ENCODE data around the gene DBNDD2. TPM values are rescaled to one million over a fixed set of nuclear protein-coding genes. Genes with fewer than 3 reads are reported as not detected.

The DBNDD2 gene
- total RNA-seq, 2 experiments from 2014 or later = 13.8 to 15.5 TPM

DNA sequence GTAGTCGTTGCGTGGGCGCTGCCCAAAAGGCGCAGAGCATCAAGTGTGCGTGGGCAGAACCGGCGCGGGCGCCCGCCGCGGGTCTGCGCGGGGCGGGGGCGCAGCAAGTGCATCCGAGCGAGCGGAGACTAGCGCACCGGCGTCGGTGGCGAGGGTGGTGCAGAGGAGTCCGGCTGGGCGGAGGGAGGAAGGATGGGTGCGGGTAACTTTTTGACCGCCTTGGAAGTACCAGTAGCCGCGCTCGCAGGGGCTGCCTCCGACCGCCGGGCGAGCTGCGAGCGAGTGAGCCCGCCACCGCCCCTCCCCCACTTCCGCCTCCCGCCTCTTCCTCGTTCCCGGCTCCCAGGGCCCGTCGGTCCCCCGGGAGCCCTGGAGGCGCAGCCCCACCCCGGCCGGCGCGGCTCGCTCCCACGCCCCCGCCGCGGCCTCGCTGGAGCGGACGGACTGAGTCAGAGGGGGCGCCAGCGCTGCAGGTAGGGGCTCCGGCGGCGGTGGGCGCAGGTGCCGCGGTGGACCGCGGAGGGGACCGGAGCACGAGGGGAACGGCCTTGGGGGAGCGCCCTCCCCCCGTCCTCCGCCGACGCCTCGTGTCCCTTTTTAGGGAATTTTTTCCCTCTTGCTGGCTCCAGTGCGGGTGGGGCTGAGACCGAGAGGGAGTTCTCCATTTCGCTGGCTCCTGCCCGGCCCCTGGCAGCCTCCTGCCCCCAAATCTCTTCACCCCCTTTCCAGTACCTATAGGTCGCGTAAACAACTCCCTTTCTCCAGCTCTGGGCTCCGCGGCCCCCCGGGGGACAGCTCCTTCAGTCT, 1.6 kb upstream of the DBNDD2 start:
- ChIA-PET CTCF (interaction anchor here (0.6 to 3.4 kb wide), 8 partner anchors 9 to 105 kb away, joined by 3 to 26 read pairs (median 10); partner anchors contain the start of genes PIGT and SYS1), POLR2A (interaction anchor here (0.6 to 2.5 kb wide), 7 partner anchors 10 to 38 kb away, joined by 3 to 14 read pairs (median 3); partner anchors contain the start of gene PIGT)
- H3K27me3 Mint-ChIP-seq = peaks cover 4% of the 10 kb centered on the region
- peaks cover 8% of the 10 kb centered on the region for H3K9me3 Mint-ChIP-seq
- DNase-seq (peak; percentile 53), ATAC-seq (peak; percentile 52)
- TF ChIP-seq, protein P1, sequence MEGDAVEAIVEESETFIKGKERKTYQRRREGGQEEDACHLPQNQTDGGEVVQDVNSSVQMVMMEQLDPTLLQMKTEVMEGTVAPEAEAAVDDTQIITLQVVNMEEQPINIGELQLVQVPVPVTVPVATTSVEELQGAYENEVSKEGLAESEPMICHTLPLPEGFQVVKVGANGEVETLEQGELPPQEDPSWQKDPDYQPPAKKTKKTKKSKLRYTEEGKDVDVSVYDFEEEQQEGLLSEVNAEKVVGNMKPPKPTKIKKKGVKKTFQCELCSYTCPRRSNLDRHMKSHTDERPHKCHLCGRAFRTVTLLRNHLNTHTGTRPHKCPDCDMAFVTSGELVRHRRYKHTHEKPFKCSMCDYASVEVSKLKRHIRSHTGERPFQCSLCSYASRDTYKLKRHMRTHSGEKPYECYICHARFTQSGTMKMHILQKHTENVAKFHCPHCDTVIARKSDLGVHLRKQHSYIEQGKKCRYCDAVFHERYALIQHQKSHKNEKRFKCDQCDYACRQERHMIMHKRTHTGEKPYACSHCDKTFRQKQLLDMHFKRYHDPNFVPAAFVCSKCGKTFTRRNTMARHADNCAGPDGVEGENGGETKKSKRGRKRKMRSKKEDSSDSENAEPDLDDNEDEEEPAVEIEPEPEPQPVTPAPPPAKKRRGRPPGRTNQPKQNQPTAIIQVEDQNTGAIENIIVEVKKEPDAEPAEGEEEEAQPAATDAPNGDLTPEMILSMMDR (IDR thresholded peaks at IDR 0.05) = no peak
- peaks cover 21% of the 10 kb centered on the region for H3K4me1 Mint-ChIP-seq (ENCODE audit: low read depth)
- intact Hi-C loops (cut with micrococcal nuclease) = no loop called here
- peaks cover 12% of the 10 kb centered on the region for H3K36me3 Mint-ChIP-seq (ENCODE audit: low read depth)
- peak overlapping the region; percentile 63 for H3K27ac Mint-ChIP-seq
- H3K4me3 Mint-ChIP-seq = peak overlapping the region; percentile 73

DNA sequence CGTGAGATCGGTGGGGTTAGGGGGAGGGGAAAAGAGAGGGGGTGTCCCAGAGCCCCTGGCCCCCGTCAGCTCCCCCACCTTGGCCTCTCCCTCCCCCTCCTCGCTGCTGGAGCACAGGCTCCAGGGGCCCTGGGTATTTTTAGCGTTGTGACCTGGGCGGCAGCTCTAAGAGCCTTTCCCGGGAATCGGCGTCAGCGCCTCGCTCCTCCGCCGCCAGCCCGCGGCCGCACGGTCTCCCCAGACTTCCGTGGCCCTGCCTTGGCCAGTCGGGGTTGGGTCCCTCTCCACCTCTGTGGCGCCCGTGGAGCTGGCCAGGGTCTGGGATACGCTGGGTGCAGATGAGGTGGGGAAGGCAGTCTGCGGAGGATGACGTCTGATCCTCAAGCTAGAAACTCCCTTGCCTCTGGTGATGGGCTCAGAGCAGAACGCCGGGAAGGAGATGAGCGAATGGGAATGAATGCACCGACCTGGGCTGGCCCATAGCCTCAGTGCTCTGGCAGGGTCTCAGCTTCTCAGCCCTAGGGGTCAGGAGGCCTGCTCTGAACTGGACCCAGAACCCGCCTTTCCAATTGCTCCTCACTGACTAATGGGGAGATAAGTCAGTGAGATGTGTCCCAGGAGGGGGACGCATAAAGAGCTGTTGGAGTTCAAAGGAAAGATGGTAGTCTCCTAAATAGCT, 883 bp upstream of the DBNDD2 start:
- intact Hi-C loops (cut with micrococcal nuclease) = no loop called here
- CTCF ChIA-PET = interaction anchor here (0.6 to 3.4 kb wide), 6 partner anchors 8 to 106 kb away, joined by 3 to 26 read pairs (median 10); partner anchors contain the start of genes PIGT and SYS1
- peak overlapping the region; percentile 63 for H3K27ac Mint-ChIP-seq
- no peak for ATAC-seq
- H3K9me3 Mint-ChIP-seq = peaks cover 1% of the 10 kb centered on the region
- TF ChIP-seq, protein P1 (IDR thresholded peaks at IDR 0.05) = no peak
- POLR2A ChIA-PET = interaction anchor here (0.6 to 2.5 kb wide), 7 partner anchors 9 to 45 kb away, joined by 3 to 14 read pairs (median 3); partner anchors contain the start of genes PIGT and SYS1
- peaks cover 21% of the 10 kb centered on the region for H3K4me1 Mint-ChIP-seq (ENCODE audit: low read depth)
- peak overlapping the region; percentile 67 for H3K4me3 Mint-ChIP-seq
- peaks cover 4% of the 10 kb centered on the region for H3K27me3 Mint-ChIP-seq
- no peak for DNase-seq
- H3K36me3 Mint-ChIP-seq (ENCODE audit: low read depth) = peaks cover 5% of the 10 kb centered on the region

DNA sequence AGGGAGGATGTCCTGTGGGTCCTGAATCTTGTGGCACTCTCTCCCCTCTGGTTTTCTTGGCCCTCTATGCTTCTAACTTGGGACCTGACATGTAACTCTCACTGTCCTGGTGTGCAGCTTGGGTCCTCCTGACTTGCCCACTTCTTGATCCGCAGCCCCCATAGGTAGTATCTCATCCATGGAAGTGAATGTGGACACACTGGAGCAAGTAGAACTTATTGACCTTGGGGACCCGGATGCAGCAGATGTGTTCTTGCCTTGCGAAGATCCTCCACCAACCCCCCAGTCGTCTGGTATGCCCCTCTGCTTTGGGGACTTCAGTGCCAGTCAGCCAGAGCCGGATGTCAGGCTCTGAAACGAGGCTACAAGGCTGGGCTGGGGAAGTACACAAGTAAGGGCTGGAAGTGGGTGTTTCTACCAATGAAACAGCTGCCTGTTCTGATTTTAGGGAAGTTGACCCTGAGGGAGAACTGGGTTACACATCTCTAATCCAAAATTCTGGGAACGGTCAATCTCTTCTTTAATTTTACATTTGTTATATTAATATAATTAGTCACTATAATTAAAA, 641 bp downstream of the DBNDD2 start:
- Mint-ChIP-seq H3K4me3 (peak overlapping the region; percentile 10), H3K9me3 (no peaks in the 10 kb centered on the region), H3K27ac (peak overlapping the region; percentile 16), H3K36me3 (ENCODE audit: low read depth) (peaks cover 3% of the 10 kb centered on the region), H3K4me1 (ENCODE audit: low read depth) (peaks cover 21% of the 10 kb centered on the region), H3K27me3 (peaks cover 4% of the 10 kb centered on the region)
- TF ChIP-seq, protein P1 (IDR thresholded peaks at IDR 0.05) = no peak
- ChIA-PET CTCF (interaction anchor here (0.9 to 3.4 kb wide), 5 partner anchors 28 to 72 kb away, joined by 3 to 26 read pairs (median 12); partner anchors contain the start of gene SYS1), POLR2A (interaction anchor here (2.5 kb wide), 1 partner anchor 36 kb away, joined by 8 read pairs; no protein-coding TSS in a partner anchor)
- ATAC-seq (no peak), DNase-seq (peak; percentile 22)
- intact Hi-C loops (cut with micrococcal nuclease) = no loop called here

DNA sequence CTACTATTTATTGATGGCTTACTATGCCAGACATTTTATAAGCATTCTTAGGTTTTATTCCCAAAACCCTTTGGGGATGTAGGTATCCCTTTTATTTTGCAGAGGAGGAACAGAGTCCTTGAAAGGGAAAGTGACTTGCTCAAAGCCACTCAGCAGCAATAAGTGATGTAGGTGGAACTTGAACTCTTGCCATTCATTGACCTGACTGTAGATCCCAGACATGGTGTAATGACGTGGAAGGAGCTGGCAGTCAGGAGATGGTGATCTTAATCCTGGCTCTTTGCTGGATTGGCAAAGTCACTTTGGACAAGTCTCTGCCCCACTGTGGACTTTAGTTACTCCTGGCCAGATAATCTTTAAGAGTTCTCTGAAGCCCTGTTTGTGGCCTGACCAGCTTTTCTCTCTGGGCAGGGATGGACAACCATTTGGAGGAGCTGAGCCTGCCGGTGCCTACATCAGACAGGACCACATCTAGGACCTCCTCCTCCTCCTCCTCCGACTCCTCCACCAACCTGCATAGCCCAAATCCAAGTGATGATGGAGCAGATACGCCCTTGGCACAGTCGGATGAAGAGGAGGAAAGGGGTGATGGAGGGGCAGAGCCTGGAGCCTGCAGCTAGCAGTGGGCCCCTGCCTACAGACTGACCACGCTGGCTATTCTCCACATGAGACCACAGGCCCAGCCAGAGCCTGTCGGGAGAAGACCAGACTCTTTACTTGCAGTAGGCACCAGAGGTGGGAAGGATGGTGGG, 1.6 kb downstream of the DBNDD2 start:
- ChIA-PET POLR2A (interaction anchor here (0.7 to 1.0 kb wide), 2 partner anchors 36 to 481 kb away, joined by 3 read pairs; no protein-coding TSS in a partner anchor), CTCF (interaction anchor here (0.8 to 4.3 kb wide), 3 partner anchors 27 to 36 kb away, joined by 4 to 26 read pairs (median 24); no protein-coding TSS in a partner anchor)
- no peak for DNase-seq
- intact Hi-C loops (cut with micrococcal nuclease) = no loop called here
- Mint-ChIP-seq H3K4me3 (no peak overlapping the region), H3K4me1 (ENCODE audit: low read depth) (peaks cover 23% of the 10 kb centered on the region), H3K36me3 (ENCODE audit: low read depth) (peaks cover 2% of the 10 kb centered on the region), H3K9me3 (no peaks in the 10 kb centered on the region), H3K27me3 (peaks cover 2% of the 10 kb centered on the region), H3K27ac (no peak overlapping the region)
- no peak for ATAC-seq
- TF ChIP-seq, protein P1 (IDR thresholded peaks at IDR 0.05) = no peak

Measured in activated CD8-positive, alpha-beta T cell treated with anti-CD3 and anti-CD28 coated beads for 36 hours (primary cell).